ENCODE measurements around the gene FOXR1.

DNA sequence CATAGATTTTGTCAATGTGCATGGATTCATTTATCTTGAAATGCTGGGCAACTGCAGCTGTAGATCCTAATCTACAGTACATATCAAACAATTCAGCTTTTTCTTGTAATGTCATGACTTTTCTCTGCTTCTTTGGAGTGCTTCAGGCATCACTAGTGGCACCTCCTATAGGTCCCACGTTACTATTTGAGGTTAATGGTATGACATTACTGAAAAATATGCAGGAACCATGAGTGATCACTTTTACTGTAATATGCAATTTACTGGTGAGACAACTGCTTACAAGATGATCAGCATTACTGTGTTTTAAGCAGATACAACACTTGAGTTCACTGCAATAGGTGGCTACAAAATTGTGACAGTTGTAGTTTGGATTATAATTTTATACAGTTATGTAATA lies 29.3 kb downstream of the FOXR1 start:
- TF ChIP-seq EZH2 (IDR thresholded peaks at IDR 0.05; ENCODE audit: borderline replicate concordance, low read depth, low read length, poor library complexity, severe bottlenecking) (no peak), CTCF (conservative IDR thresholded peaks at IDR 0.05; ENCODE audit: low read depth, low read length) (no peak)

Data from A673 (cell line).